ENCODE measurements around the gene PFDN4. TPM values are rescaled to one million over a fixed set of nuclear protein-coding genes. Genes with fewer than 3 reads are reported as not detected.

Gene PFDN4
- polyA plus RNA-seq (ENCODE audit: insufficient read length in 3 of 3): 10 to 100 TPM; 48.5 to 79.8 (median 64.0) TPM
- long read RNA-seq, donor 1, transcript PFDN4-201 (4 exons, 1,462 nt): major isoform, 35 of 41 reads
- long read RNA-seq, donor 1, partial matches to known transcripts: 6 of 41 reads
- long read RNA-seq, donor 1, other reads (novel, unspliced or antisense): 0 of 41 reads
- long read RNA-seq, donor 2, transcript PFDN4-201 (4 exons, 1,462 nt): major isoform, 24 of 37 reads
- long read RNA-seq, donor 2, partial matches to known transcripts: 12 of 37 reads
- long read RNA-seq, donor 2, other reads (novel, unspliced or antisense): 0 of 37 reads
- long read RNA-seq, donor 3, transcript PFDN4-201 (4 exons, 1,462 nt): major isoform, 55 of 68 reads
- long read RNA-seq, donor 3, partial matches to known transcripts: 13 of 68 reads
- long read RNA-seq, donor 3, other reads (novel, unspliced or antisense): 0 of 68 reads
- long read RNA-seq, donor 4, transcript PFDN4-201 (4 exons, 1,462 nt): major isoform, 20 of 32 reads
- long read RNA-seq, donor 4, partial matches to known transcripts: 12 of 32 reads
- long read RNA-seq, donor 4, other reads (novel, unspliced or antisense): 0 of 32 reads
- long read RNA-seq, donor 5, transcript PFDN4-201 (4 exons, 1,462 nt): major isoform, 51 of 65 reads
- long read RNA-seq, donor 5, partial matches to known transcripts: 14 of 65 reads
- long read RNA-seq, donor 5, other reads (novel, unspliced or antisense): 0 of 65 reads
- long read RNA-seq, donor 6, transcript PFDN4-201 (4 exons, 1,462 nt): major isoform, 26 of 26 reads
- long read RNA-seq, donor 6, partial matches to known transcripts: 0 of 26 reads
- long read RNA-seq, donor 6, other reads (novel, unspliced or antisense): 0 of 26 reads
- long read RNA-seq, donor 7, transcript PFDN4-201 (4 exons, 1,462 nt): major isoform, 46 of 68 reads
- long read RNA-seq, donor 7, partial matches to known transcripts: 22 of 68 reads
- long read RNA-seq, donor 7, other reads (novel, unspliced or antisense): 0 of 68 reads
- long read RNA-seq, donor 8, transcript PFDN4-201 (4 exons, 1,462 nt): major isoform, 68 of 92 reads
- long read RNA-seq, donor 8, partial matches to known transcripts: 24 of 92 reads
- long read RNA-seq, donor 8, other reads (novel, unspliced or antisense): 0 of 92 reads
- long read RNA-seq, donor 9, transcript PFDN4-201 (4 exons, 1,462 nt): major isoform, 31 of 42 reads
- long read RNA-seq, donor 9, partial matches to known transcripts: 11 of 42 reads
- long read RNA-seq, donor 9, other reads (novel, unspliced or antisense): 0 of 42 reads
- long read RNA-seq, donor 10, transcript PFDN4-201 (4 exons, 1,462 nt): major isoform, 29 of 35 reads
- long read RNA-seq, donor 10, partial matches to known transcripts: 6 of 35 reads
- long read RNA-seq, donor 10, other reads (novel, unspliced or antisense): 0 of 35 reads
- long read RNA-seq, donor 11, transcript PFDN4-201 (4 exons, 1,462 nt): major isoform, 24 of 30 reads
- long read RNA-seq, donor 11, partial matches to known transcripts: 5 of 30 reads
- long read RNA-seq, donor 11, other reads (novel, unspliced or antisense): 0 of 30 reads
- long read RNA-seq, donor 12, transcript PFDN4-201 (4 exons, 1,462 nt): major isoform, 18 of 18 reads
- long read RNA-seq, donor 12, partial matches to known transcripts: 0 of 18 reads
- long read RNA-seq, donor 12, other reads (novel, unspliced or antisense): 0 of 18 reads
- long read RNA-seq, donor 13, transcript PFDN4-201 (4 exons, 1,462 nt): major isoform, 91 of 143 reads
- long read RNA-seq, donor 13, partial matches to known transcripts: 51 of 143 reads
- long read RNA-seq, donor 13, other reads (novel, unspliced or antisense): 0 of 143 reads
- long read RNA-seq, donor 14, transcript PFDN4-201 (4 exons, 1,462 nt): major isoform, 32 of 32 reads
- long read RNA-seq, donor 14, partial matches to known transcripts: 0 of 32 reads
- long read RNA-seq, donor 14, other reads (novel, unspliced or antisense): 0 of 32 reads
- long read RNA-seq, donor 15, transcript PFDN4-201 (4 exons, 1,462 nt): major isoform, 12 of 12 reads
- long read RNA-seq, donor 15, partial matches to known transcripts: 0 of 12 reads
- long read RNA-seq, donor 15, other reads (novel, unspliced or antisense): 0 of 12 reads
- long read RNA-seq, donor 16, transcript PFDN4-201 (4 exons, 1,462 nt): major isoform, 72 of 108 reads
- long read RNA-seq, donor 16, partial matches to known transcripts: 36 of 108 reads
- long read RNA-seq, donor 16, other reads (novel, unspliced or antisense): 0 of 108 reads

GRCh38 chr20:54207743-54208547 is at the start of gene PFDN4:
Gene PFDN4 (plus strand): TSS chr20:54208087. CDS start chr20:54208101, 14 bp downstream.
- DNase-seq (ENCODE audit: extremely low read depth in 1 of 11, low read depth in 9 of 11, low spot score in 4 of 11): peak; percentile 59 to 88 (median 76)

DNA sequence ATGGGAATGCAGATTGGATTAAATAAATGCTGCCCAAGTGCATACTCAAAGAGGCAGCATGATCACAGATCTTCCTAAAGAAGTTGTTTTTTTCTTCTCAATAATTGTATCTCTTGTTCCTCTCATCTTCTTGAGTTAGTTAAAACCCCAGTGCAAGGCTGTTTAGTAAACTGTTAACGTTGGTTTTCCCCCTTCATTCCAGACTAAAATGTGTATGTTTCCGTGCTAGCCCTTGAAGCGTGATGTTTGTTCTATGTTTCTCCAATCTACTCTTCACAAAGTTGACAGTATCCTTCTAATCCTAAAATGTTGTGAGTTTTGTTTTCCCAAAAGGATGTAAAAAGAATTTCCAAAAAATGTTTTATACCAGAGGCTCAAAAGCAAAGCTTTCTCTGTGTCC is 49.7 kb upstream of the PFDN4 start:
- DNase-seq (ENCODE audit: extremely low read depth in 1 of 11, low read depth in 9 of 11, low spot score in 4 of 11): no peak

GRCh38 chr20:54158856-54159418 is 49.0 kb upstream of the PFDN4 start:
- no peak for DNase-seq (ENCODE audit: extremely low read depth in 1 of 11, low read depth in 9 of 11, low spot score in 4 of 11)

- DNase-seq (ENCODE audit: extremely low read depth in 1 of 11, low read depth in 9 of 11, low spot score in 4 of 11): no peak
Observed at GRCh38 chr20:54160065-54161007, 47.6 kb upstream of the PFDN4 start.

DNA sequence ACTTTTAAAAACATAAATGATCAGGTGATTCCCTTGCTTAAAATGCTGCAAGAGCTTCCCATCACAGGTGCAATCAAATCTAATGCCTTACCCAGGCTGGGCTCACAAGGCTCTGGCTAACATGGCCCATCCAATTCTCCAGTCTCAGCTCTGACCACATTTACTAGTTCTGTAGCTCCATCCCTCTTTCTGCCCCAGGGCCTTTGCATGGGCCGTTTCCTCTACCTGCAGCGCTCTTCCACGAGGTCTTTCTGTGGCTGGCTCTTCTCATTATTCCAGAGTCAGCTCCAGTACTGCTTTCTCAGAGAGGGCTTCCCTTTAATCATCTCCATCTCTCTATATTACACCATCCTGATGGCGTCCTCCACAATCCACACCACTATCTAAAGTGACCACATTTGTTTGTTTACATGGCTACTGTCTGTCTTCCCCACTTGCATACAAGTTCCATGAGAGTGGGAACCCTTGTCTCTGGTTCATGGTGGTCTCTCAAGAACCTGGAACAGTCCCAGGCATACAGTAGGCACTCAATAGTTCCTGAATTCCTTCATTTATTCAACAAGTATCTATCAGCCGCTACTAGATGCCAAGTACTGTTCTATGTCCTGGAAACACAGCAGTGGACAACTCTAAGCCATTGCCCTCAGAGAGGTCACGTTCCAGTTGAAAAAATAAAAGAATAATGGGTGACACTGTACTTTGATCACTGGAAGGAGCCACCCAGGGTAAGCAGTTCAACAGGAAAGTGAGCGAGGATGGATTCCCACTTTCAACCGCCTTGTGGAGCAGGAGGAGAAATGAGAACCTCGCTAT is 46.7 kb upstream of the PFDN4 start:
- DNase-seq (ENCODE audit: extremely low read depth in 1 of 11, low read depth in 9 of 11, low spot score in 4 of 11): no peak

- no peak for DNase-seq (ENCODE audit: extremely low read depth in 1 of 11, low read depth in 9 of 11, low spot score in 4 of 11)
Observed at GRCh38 chr20:54161821-54162149, 46.1 kb upstream of the PFDN4 start.

DNA sequence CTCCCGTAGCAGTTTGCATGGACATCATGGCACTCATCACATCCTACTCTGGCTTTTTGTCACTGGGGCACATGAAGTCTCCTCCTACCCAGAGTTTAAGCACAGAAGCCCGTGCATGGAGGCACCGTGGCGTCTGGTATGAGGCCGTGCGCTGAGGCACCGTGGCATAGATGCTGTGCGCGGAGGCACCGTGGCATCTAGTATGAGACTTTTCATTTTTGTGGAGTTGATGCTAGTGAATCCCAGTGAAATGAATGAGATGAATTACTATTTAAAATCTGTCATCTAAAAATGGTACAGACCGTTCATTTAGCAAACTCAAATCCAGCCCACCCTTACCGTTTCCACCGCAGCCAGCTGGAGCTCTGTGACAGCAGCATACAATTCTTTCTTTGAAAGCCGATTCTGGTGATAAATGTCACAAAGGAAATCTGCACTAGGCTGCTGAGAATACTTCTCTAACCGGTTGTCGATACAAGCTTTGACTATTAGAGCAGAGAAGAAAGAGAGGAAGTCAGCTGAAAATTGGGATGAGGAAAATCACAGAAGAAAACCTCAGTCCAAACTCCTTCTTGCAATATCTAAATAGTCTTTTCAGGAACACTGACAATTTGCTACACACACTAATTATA is 45.4 kb upstream of the PFDN4 start:
- DNase-seq (ENCODE audit: extremely low read depth in 1 of 11, low read depth in 9 of 11, low spot score in 4 of 11): no peak

DNA sequence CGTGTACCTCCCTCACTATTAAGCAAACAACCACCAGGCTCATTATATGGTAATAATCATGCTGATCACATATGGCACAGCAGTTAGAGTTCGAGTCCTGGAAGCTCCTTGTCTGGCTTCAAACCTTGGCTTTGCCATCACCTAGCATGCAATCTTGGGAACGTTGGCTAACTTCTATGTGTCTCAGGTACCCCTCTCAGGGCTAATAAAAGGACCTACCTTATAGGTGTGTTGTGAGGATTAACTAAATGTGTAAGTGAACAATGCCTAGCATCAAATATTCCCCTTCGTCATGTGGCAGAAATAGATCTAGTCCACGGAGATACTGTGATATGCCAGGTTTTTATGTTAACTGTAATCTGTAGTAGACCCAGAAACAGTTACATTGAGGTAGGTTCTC is 44.5 kb upstream of the PFDN4 start:
- DNase-seq (ENCODE audit: extremely low read depth in 1 of 11, low read depth in 9 of 11, low spot score in 4 of 11): no peak

DNA sequence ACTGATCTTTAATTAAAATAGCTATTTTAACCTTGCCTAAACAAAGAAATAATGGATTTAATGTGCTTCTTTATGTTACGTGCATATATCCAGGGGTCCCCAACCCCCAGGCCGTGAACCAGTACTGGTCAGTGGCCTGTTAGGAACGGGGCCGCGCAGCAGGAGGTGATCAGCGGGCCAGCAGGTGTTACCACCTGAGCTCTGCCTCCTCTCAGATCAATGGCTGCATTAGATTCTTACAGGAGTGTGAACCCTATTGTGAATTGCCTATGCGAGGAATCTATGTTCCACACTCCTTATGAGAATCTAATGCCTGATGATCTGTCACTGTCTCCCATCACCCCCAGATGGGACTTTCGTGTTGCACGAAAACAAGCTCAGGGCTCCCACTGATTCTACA is 42.9 kb upstream of the PFDN4 start:
- DNase-seq (ENCODE audit: extremely low read depth in 1 of 11, low read depth in 9 of 11, low spot score in 4 of 11): no peak

- no peak for DNase-seq (ENCODE audit: extremely low read depth in 1 of 11, low read depth in 9 of 11, low spot score in 4 of 11)
Observed at GRCh38 chr20:54165803-54166202, 42.1 kb upstream of the PFDN4 start.

DNA sequence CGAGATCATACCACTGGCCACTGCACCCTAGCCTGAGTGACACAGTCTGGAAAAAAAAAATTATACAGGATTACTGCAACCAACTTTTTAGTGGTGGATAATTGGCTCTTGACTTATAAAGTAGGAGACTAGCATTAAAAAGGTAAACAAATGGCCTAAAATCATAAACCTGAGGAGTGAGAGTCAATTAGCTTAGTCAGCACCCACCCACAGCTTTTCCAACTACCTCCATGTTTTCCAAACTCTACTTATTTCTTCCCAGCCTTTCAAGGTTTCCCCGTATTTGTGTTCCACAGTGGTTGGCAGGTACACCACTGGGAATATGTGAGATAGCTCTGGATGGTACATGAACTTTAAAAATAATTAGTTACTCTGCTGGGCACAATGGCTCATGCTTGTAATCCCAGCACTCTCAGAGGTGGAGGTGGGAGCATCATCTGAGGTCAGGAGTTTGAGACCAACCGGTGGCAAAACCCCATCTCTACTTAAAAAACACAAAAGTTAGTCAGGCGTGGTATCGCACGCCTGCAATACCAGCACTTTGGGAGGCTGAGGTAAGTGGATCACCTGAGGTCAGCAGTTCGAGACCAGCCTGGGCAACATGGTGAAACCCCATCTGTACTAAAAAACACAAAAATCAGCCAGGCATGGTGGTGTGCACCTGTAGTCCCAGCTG is 40.8 kb upstream of the PFDN4 start:
- DNase-seq (ENCODE audit: extremely low read depth in 1 of 11, low read depth in 9 of 11, low spot score in 4 of 11): no peak

GRCh38 chr20:54167909-54168872 is 39.7 kb upstream of the PFDN4 start:
- peak in 1 of 11 donors; percentile 24 for DNase-seq (ENCODE audit: extremely low read depth in 1 of 11, low read depth in 9 of 11, low spot score in 4 of 11)
